Measurements from ENCODE around the gene NPSR1. TPM values are rescaled to one million over a fixed set of nuclear protein-coding genes. Genes with fewer than 3 reads are reported as not detected.

NPSR1 gene
- total RNA-seq, 1 donor from 2014 or later: not detected

DNA sequence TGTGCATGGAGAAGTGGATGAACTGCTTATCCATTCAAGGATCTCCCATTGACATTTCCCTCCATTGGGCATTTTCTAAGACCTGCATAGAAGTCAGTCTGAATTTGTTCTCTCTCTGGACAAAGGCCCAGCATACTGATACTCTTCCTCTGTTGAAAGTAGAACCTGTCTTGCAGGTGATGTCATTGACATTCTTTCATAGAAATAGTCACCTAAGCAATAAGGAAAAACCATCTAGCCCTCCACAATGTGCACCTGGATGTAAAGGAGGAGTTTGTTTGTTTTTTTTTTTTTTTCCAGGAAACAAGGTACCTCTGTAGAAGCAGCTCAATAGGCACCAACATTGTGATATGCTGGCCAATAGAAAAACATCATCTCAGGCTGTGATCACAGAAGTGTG, 228.8 kb downstream of the NPSR1 start:
- Mint-ChIP-seq H3K27me3 (no peaks in the 10 kb centered on the region), H3K4me1 (ENCODE audit: low read depth) (no peaks in the 10 kb centered on the region), H3K27ac (no peak overlapping the region), H3K4me3 (ENCODE audit: low read depth) (no peak overlapping the region), H3K9me3 (ENCODE audit: low read depth) (peaks cover 10% of the 10 kb centered on the region), H3K36me3 (ENCODE audit: insufficient read depth) (no peaks in the 10 kb centered on the region)
- DNase-seq (ENCODE audit: low spot score, unreplicated experiment): no peak
- TF ChIP-seq, protein P1, sequence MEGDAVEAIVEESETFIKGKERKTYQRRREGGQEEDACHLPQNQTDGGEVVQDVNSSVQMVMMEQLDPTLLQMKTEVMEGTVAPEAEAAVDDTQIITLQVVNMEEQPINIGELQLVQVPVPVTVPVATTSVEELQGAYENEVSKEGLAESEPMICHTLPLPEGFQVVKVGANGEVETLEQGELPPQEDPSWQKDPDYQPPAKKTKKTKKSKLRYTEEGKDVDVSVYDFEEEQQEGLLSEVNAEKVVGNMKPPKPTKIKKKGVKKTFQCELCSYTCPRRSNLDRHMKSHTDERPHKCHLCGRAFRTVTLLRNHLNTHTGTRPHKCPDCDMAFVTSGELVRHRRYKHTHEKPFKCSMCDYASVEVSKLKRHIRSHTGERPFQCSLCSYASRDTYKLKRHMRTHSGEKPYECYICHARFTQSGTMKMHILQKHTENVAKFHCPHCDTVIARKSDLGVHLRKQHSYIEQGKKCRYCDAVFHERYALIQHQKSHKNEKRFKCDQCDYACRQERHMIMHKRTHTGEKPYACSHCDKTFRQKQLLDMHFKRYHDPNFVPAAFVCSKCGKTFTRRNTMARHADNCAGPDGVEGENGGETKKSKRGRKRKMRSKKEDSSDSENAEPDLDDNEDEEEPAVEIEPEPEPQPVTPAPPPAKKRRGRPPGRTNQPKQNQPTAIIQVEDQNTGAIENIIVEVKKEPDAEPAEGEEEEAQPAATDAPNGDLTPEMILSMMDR (IDR thresholded peaks at IDR 0.05; ENCODE audit: unreplicated experiment): no peak

DNA sequence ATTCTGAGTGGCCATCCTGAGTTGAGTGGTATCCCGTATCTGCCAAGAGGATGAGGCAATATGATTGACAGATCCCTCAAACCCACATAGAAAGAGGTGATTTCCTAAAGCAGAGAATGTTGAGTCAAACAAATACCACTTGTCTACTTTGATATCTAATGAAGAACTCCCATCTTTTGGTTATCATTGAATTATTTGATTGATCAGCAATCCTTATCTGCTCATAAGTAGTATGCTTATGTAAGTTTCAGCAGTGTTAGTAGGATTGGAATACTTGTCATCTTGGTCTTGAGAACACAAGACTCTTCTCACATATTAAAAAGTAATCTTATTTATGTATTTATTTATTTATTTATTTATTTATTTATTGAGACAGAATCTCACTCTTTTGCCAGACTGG, 231.9 kb downstream of the NPSR1 start:
- Mint-ChIP-seq H3K36me3 (ENCODE audit: insufficient read depth) (peaks cover 2% of the 10 kb centered on the region), H3K4me1 (ENCODE audit: low read depth) (no peaks in the 10 kb centered on the region), H3K27me3 (no peaks in the 10 kb centered on the region), H3K9me3 (ENCODE audit: low read depth) (peaks cover 6% of the 10 kb centered on the region), H3K4me3 (ENCODE audit: low read depth) (no peak overlapping the region), H3K27ac (no peak overlapping the region)
- TF ChIP-seq, protein P1 (IDR thresholded peaks at IDR 0.05; ENCODE audit: unreplicated experiment): no peak
- DNase-seq (ENCODE audit: low spot score, unreplicated experiment): no peak

DNA sequence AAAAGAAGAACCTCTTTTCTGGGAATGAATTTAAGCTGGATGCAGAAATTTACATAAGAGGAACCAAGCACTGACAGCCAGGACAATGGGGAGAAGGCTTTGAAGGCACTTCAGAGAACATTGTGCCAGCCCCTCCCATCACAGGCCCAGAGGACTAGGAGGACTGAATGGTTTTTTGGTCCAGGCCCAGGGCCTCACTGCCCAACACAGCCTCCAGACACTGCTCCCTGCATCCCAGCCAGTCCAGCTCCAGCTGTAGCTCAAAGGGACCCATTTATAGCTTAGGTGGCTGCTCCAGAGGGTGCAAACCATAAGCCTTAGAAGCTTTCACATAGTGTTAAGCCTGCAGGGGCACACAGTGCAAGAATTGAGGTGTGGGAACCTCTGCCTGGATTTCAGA, 237.2 kb downstream of the NPSR1 start:
- TF ChIP-seq, protein P1 (IDR thresholded peaks at IDR 0.05; ENCODE audit: unreplicated experiment): no peak
- DNase-seq (ENCODE audit: low spot score, unreplicated experiment): no peak
- Mint-ChIP-seq H3K27me3 (peaks cover 3% of the 10 kb centered on the region), H3K9me3 (ENCODE audit: low read depth) (peaks cover 22% of the 10 kb centered on the region), H3K36me3 (ENCODE audit: insufficient read depth) (peaks cover 2% of the 10 kb centered on the region), H3K27ac (no peak overlapping the region), H3K4me3 (ENCODE audit: low read depth) (no peak overlapping the region), H3K4me1 (ENCODE audit: low read depth) (no peaks in the 10 kb centered on the region)
